Measurements from ENCODE around the gene ANO9. TPM values are rescaled to one million over a fixed set of nuclear protein-coding genes. Genes with fewer than 3 reads are reported as not detected.
A peak's percentile ranks its signal among the peaks of the same experiment; 100 is the strongest.
"Not testable (repeated sequence)": the region's sequence is repeated elsewhere in the genome, so short reads cannot be mapped to it uniquely, and the experiment has no call there.

Gene ANO9
- total RNA-seq, 1 donor from 2014 or later: 12.8 TPM

- ATAC-seq: no peak
Observed at GRCh38 chr11:398826-399225, 43.0 kb downstream of the ANO9 start.

- ATAC-seq: no peak
Observed at GRCh38 chr11:396948-397548, 44.8 kb downstream of the ANO9 start.

GRCh38 chr11:396511-396947 lies 45.3 kb downstream of the ANO9 start:
- ATAC-seq: no peak

GRCh38 chr11:395866-396265 lies 45.9 kb downstream of the ANO9 start:
- ATAC-seq: peak; percentile 36

- ATAC-seq: no peak
Observed at GRCh38 chr11:394858-395655, 46.8 kb downstream of the ANO9 start.

GRCh38 chr11:394034-394857 lies 47.6 kb downstream of the ANO9 start, which contains the start of gene PKP3:
Gene PKP3, plus strand, starts transcription at chr11:394209. Its CDS starts 84 bp downstream, at chr11:394293.
- peak; percentile 80 for ATAC-seq

- ATAC-seq: peak; percentile 81
Observed at GRCh38 chr11:393219-394033, 48.4 kb downstream of the ANO9 start.

GRCh38 chr11:392102-392777 lies 49.6 kb downstream of the ANO9 start:
- peak; percentile 3 for ATAC-seq

- no peak for ATAC-seq
Observed at GRCh38 chr11:391117-392017, 50.4 kb downstream of the ANO9 start.

GRCh38 chr11:390175-390574 lies 51.6 kb downstream of the ANO9 start:
- ATAC-seq: no peak

GRCh38 chr11:389369-389768 lies 52.4 kb downstream of the ANO9 start:
- ATAC-seq: not testable (repeated sequence)

GRCh38 chr11:387193-387793 lies 54.5 kb downstream of the ANO9 start:
- ATAC-seq: no peak

GRCh38 chr11:386483-386882 lies 55.3 kb downstream of the ANO9 start:
- no peak for ATAC-seq

GRCh38 chr11:385594-386351 lies 56.0 kb downstream of the ANO9 start:
- ATAC-seq: no peak

GRCh38 chr11:384511-384910 lies 57.3 kb downstream of the ANO9 start:
- no peak for ATAC-seq

GRCh38 chr11:383431-383830 lies 58.4 kb downstream of the ANO9 start:
- no peak for ATAC-seq

- no peak for ATAC-seq
Observed at GRCh38 chr11:382081-382629, 59.7 kb downstream of the ANO9 start.

- no peak for ATAC-seq
Observed at GRCh38 chr11:381501-382072, 60.2 kb downstream of the ANO9 start.

GRCh38 chr11:380996-381395 lies 60.8 kb downstream of the ANO9 start:
- no peak for ATAC-seq

Measured in esophagus mucosa (tissue), 1 donor.